CD14-positive monocyte (primary cell): ENCODE measurements around the gene RP9. TPM values are rescaled to one million over a fixed set of nuclear protein-coding genes. Genes with fewer than 3 reads are reported as not detected.

Experiments
- DNase-seq, 3 donors: peaks; one replicate each; pipeline ENCODE4 v3.0.0-alpha.2; 2011 to 2022
- H2AFZ ChIP-seq: 2 replicates; pipeline ENCODE4 v1.6.0; 2012; ENCODE audit warnings: mild to moderate bottlenecking, low read depth, low read length, inconsistent platforms; ENCODE audit not compliant: insufficient read depth, poor library complexity, severe bottlenecking
- H3K27ac ChIP-seq, 2 donors: 1 replicate in 1 of 2; 2 replicates in 1 of 2; pipeline ENCODE4 v1.5.1; 2012 to 2013; ENCODE audit warnings: low read length in 2 of 2, control low read depth in 1 of 2, inconsistent platforms in 1 of 2, low read depth in 1 of 2, mild to moderate bottlenecking in 1 of 2
- H3K27me3 ChIP-seq, 2 donors: one replicate each; pipeline versions ENCODE4 v1.6.0 to v1.6.1; 2011 to 2013; ENCODE audit warnings: low read length in 2 of 2; ENCODE audit not compliant: control insufficient read depth in 2 of 2, insufficient read depth in 2 of 2
- H3K36me3 ChIP-seq, 2 donors: replicated peaks in 1 of 2; 1 replicate in 1 of 2; 2 replicates in 1 of 2; pipeline versions ENCODE4 v1.5.1 to v1.6.1; 2012 to 2013; ENCODE audit warnings: low read length in 2 of 2, control low read depth in 1 of 2, inconsistent platforms in 1 of 2, mild to moderate bottlenecking in 1 of 2; ENCODE audit not compliant: insufficient read depth in 2 of 2, control insufficient read depth in 1 of 2
- H3K4me1 ChIP-seq, 2 donors: 1 replicate in 1 of 2; 2 replicates in 1 of 2; pipeline versions ENCODE4 v1.5.1 to v1.6.1; 2012 to 2013; ENCODE audit warnings: low read length in 2 of 2, control low read depth in 1 of 2, inconsistent platforms in 1 of 2, mild to moderate bottlenecking in 1 of 2, moderate library complexity in 1 of 2; ENCODE audit not compliant: insufficient read depth in 2 of 2, control insufficient read depth in 1 of 2
- H3K4me2 ChIP-seq: replicated peaks from 2 replicates; pipeline ENCODE3; 2012; ENCODE audit warnings: low read length, moderate library complexity, mild to moderate bottlenecking; ENCODE audit not compliant: poor library complexity, severe bottlenecking; ENCODE audit errors: extremely low read depth
- H3K4me3 ChIP-seq, 3 experiments: fragments of 200-600 bp in 1 of 3; sonication (generic) in 1 of 3; replicated peaks in 1 of 3; 1 replicate in 2 of 3; 2 replicates in 1 of 3; pipeline ENCODE4 v1.5.1; 2011 to 2013; ENCODE audit warnings: low read length in 3 of 3, mild to moderate bottlenecking in 3 of 3, control low read depth in 2 of 3, low read depth in 2 of 3, inconsistent platforms in 1 of 3, moderate library complexity in 1 of 3
- H3K79me2 ChIP-seq: 2 replicates; pipeline ENCODE4 v1.6.0; 2012; ENCODE audit warnings: mild to moderate bottlenecking, control low read depth, inconsistent platforms, low read length, moderate library complexity; ENCODE audit not compliant: insufficient read depth
- H3K9ac ChIP-seq: 2 replicates; pipeline ENCODE4 v1.6.0; 2017; ENCODE audit warnings: low read length, mild to moderate bottlenecking; ENCODE audit not compliant: insufficient read depth, poor library complexity, severe bottlenecking
- H3K9me3 ChIP-seq, 2 donors: replicated peaks in 1 of 2; 1 replicate in 1 of 2; 2 replicates in 1 of 2; pipeline versions ENCODE4 v1.5.1 to v1.6.1; 2012 to 2013; ENCODE audit warnings: low read length in 2 of 2, control low read depth in 1 of 2; ENCODE audit not compliant: control insufficient read depth in 1 of 2, insufficient read depth in 1 of 2
- H4K20me1 ChIP-seq: 2 replicates; pipeline ENCODE4 v1.6.0; 2012; ENCODE audit warnings: mild to moderate bottlenecking, low read length, control low read depth, moderate library complexity; ENCODE audit not compliant: insufficient read depth
- H3K27ac Mint-ChIP-seq, 7 donors: one replicate each; pipeline ENCODE4 v1.8.0; 2020; ENCODE audit warnings: mild to moderate bottlenecking in 7 of 7, mixed read lengths in 7 of 7, moderate library complexity in 6 of 7, inconsistent platforms in 2 of 7
- H3K27me3 Mint-ChIP-seq, 3 donors: one replicate each; pipeline ENCODE4 v1.8.0; 2021 to 2022; ENCODE audit warnings: low read depth in 3 of 3, mild to moderate bottlenecking in 3 of 3, mixed read lengths in 3 of 3, moderate library complexity in 3 of 3, inconsistent platforms in 1 of 3
- H3K36me3 Mint-ChIP-seq, 2 donors: one replicate each; pipeline ENCODE4 v1.8.0; 2020; ENCODE audit warnings: mixed read lengths in 2 of 2, inconsistent platforms in 1 of 2, mild to moderate bottlenecking in 1 of 2
- H3K4me1 Mint-ChIP-seq: one replicate; pipeline ENCODE4 v1.8.0; 2020; ENCODE audit warnings: mild to moderate bottlenecking, mixed read lengths
- H3K4me3 Mint-ChIP-seq, 2 donors: one replicate each; pipeline ENCODE4 v1.8.0; 2020; ENCODE audit warnings: mild to moderate bottlenecking in 2 of 2, mixed read lengths in 2 of 2, moderate library complexity in 1 of 2
- H3K9me3 Mint-ChIP-seq, 7 donors: one replicate each; pipeline ENCODE4 v1.8.0; 2020 to 2022; ENCODE audit warnings: mixed read lengths in 7 of 7, mild to moderate bottlenecking in 6 of 7, moderate library complexity in 6 of 7, inconsistent platforms in 2 of 7
- WGBS: methylation state at CpG from one replicate; pipeline ENCODE4 v1.1.5; 2013; ENCODE audit warnings: missing lambda C conversion rate; ENCODE audit not compliant: insufficient coverage; 5-methylcytosine and 5-hydroxymethylcytosine counted together
- intact Hi-C, 2 donors: fragments of 100-400 bp; cut with micrococcal nuclease; formaldehyde crosslinking; loops; one replicate each; pipeline versions ENCODE4 v1.15.0 to v1.15.1; 2023
- polyA plus RNA-seq, 3 donors: library from polyadenylated mRNA; depleted of rRNA in 1 of 3; unstranded in 2 of 3; stranded (reverse) in 1 of 3; fragments of 300-500 nt in 2 of 3; fragments of >200 nt in 1 of 3; fragmentation: Illumina TruSeq in 2 of 3; gene quantifications; 1 replicate in 2 of 3; 2 replicates in 1 of 3; pipeline ENCODE4 v1.2.3, GENCODE V29; 2012 to 2021
- TF ChIP-seq, protein P1 (sequence below): fragments of 200-600 bp; IDR thresholded peaks from one replicate; pipeline ENCODE4 v1.8.0; 2022; ENCODE audit warnings: antibody characterized with exemption, mild to moderate bottlenecking

The RP9 gene
- polyA plus RNA-seq, 3 donors = 6.5 to 12.7 (median 8.7) TPM

DNA sequence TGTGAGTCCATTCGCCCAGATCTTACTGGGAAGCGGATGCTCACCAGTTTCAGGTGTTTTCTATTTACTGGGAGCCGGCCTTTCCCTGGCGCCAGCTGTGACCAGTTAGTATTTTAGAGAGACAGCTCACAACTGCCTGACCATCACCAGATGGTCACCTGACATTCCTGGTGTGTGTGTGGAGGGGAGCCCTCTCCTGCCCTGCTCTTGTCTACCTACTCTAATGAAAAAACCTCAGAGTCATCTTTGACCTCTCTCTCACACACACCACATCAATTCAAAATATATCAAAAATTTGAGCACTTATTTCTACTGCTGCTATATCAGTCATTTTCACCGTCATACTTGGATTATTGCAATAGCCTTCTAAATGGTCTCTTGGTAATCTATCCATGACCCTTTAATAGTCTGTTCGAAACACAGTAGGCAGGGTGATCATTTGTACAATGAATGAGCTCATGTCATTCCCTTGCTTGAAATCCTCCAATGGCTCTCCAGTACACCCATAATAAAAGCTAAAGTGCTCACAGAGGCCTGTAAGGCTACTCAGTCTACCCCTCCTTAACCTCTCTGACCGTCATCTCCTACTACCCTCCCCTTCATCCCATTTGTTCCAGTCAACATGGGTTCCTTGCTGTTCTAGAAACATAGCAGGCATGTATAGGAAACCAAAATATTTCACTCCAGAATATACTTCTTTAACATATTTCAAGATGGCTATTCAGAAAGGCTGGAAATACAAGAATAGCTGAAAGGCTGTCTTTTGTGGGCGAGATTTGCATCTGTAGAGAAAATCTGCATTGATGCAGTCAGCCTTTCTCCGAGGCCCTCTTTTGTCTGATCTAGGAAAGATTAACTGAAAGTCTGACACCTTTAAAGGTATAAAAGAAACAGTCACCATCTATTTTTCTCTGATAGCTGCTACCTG lies 29.2 kb downstream of the RP9 start:
- no peak overlapping the region for H2AFZ ChIP-seq
- no peaks in the 10 kb centered on the region for H3K4me1 Mint-ChIP-seq
- no peaks in the 10 kb centered on the region for H3K36me3 ChIP-seq
- WGBS = 93% methylated on average over 3 of the region's 9 CpGs
- H3K27me3 ChIP-seq = peaks cover 3 to 6% of the 10 kb centered on the region in 2 donors
- H3K4me1 ChIP-seq = no peaks in the 10 kb centered on the region
- no peak overlapping the region for H3K27ac Mint-ChIP-seq
- no peak overlapping the region for H3K4me3 Mint-ChIP-seq
- intact Hi-C loops = no loop called here
- no peaks in the 10 kb centered on the region for H4K20me1 ChIP-seq
- peaks cover 0 to 18% (median 9%) of the 10 kb centered on the region in 3 donors for H3K27me3 Mint-ChIP-seq
- H3K9me3 ChIP-seq = no peaks in the 10 kb centered on the region
- H3K9me3 Mint-ChIP-seq = peaks cover 0 to 2% (median 0%) of the 10 kb centered on the region in 7 donors
- H3K4me3 ChIP-seq = no peak overlapping the region
- no peak overlapping the region for H3K4me2 ChIP-seq
- DNase-seq = no peak
- TF ChIP-seq, protein P1, sequence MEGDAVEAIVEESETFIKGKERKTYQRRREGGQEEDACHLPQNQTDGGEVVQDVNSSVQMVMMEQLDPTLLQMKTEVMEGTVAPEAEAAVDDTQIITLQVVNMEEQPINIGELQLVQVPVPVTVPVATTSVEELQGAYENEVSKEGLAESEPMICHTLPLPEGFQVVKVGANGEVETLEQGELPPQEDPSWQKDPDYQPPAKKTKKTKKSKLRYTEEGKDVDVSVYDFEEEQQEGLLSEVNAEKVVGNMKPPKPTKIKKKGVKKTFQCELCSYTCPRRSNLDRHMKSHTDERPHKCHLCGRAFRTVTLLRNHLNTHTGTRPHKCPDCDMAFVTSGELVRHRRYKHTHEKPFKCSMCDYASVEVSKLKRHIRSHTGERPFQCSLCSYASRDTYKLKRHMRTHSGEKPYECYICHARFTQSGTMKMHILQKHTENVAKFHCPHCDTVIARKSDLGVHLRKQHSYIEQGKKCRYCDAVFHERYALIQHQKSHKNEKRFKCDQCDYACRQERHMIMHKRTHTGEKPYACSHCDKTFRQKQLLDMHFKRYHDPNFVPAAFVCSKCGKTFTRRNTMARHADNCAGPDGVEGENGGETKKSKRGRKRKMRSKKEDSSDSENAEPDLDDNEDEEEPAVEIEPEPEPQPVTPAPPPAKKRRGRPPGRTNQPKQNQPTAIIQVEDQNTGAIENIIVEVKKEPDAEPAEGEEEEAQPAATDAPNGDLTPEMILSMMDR = no peak
- no peak overlapping the region for H3K9ac ChIP-seq
- no peaks in the 10 kb centered on the region for H3K36me3 Mint-ChIP-seq
- H3K79me2 ChIP-seq = no peaks in the 10 kb centered on the region
- H3K27ac ChIP-seq = no peak overlapping the region

DNA sequence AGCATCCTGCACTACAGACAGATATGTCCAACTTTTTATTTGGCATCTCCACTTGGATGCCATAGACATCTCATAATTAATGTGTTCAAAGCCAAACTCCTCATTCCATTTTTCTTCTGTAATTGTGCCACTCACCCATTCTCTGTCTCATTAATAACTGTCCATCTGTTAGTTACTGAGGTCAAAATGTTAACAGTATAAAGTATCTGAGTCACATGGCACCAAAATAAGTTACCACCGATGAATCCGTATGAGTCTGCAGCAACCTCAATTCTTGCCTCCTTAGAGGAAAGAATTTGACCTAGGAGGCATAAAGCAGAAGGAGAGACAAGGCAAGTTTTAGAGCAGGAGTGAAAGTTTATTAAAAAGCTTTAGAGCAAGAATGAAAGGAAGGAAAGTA lies 30.1 kb downstream of the RP9 start:
- no peaks in the 10 kb centered on the region for H4K20me1 ChIP-seq
- peaks cover 4 to 6% of the 10 kb centered on the region in 2 donors for H3K27me3 ChIP-seq
- TF ChIP-seq, protein P1 = no peak
- H3K9ac ChIP-seq = no peak overlapping the region
- no peaks in the 10 kb centered on the region for H3K36me3 ChIP-seq
- WGBS = 100% methylated on average over 2 of the region's 2 CpGs
- Mint-ChIP-seq H3K27me3 (peaks cover 0 to 19% (median 7%) of the 10 kb centered on the region in 3 donors), H3K4me3 (no peak overlapping the region), H3K36me3 (no peaks in the 10 kb centered on the region), H3K4me1 (no peaks in the 10 kb centered on the region), H3K9me3 (peaks cover 0 to 2% (median 0%) of the 10 kb centered on the region in 7 donors), H3K27ac (no peak overlapping the region)
- H3K4me2 ChIP-seq = no peak overlapping the region
- H3K79me2 ChIP-seq = no peaks in the 10 kb centered on the region
- no peak overlapping the region for H3K27ac ChIP-seq
- DNase-seq = no peak
- no peak overlapping the region for H3K4me3 ChIP-seq
- H3K4me1 ChIP-seq = no peaks in the 10 kb centered on the region
- H3K9me3 ChIP-seq = no peaks in the 10 kb centered on the region
- intact Hi-C loops = no loop called here
- H2AFZ ChIP-seq = no peak overlapping the region
